Loucy (cell line): Measurements from ENCODE around the gene HIVEP2.

ENCODE experiments used
- H2AFZ ChIP-seq: fragments of 200-600 bp; sonication (generic); 2 replicates; pipeline ENCODE4 v1.6.0; 2016; ENCODE audit warnings: antibody characterized with exemption, mild to moderate bottlenecking, low read length, moderate library complexity
- H3F3A ChIP-seq: fragments of 200-600 bp; 2 replicates; pipeline ENCODE4 v1.6.0; 2016; ENCODE audit warnings: antibody characterized with exemption, low read depth, mild to moderate bottlenecking
- H3K27me3 ChIP-seq: fragments of 200-600 bp; sonication (generic); 2 replicates; pipeline ENCODE4 v1.6.1; 2014; ENCODE audit warnings: low read length, mild to moderate bottlenecking; ENCODE audit not compliant: insufficient read depth, poor library complexity, severe bottlenecking
- H3K36me3 ChIP-seq: fragments of 200-600 bp; sonication (generic); 2 replicates; pipeline ENCODE4 v1.6.1; 2016; ENCODE audit warnings: low read length; ENCODE audit not compliant: insufficient read depth
- H3K4me1 ChIP-seq: fragments of 200-600 bp; sonication (generic); 2 replicates; pipeline ENCODE4 v1.5.1; 2014; ENCODE audit warnings: low read length, mild to moderate bottlenecking; ENCODE audit not compliant: insufficient read depth, poor library complexity, severe bottlenecking
- H3K4me2 ChIP-seq: fragments of 200-600 bp; sonication (generic); 2 replicates; pipeline ENCODE4 v1.6.0; 2014; ENCODE audit warnings: antibody characterized with exemption, low read length, low read depth, mild to moderate bottlenecking; ENCODE audit not compliant: poor library complexity, severe bottlenecking
- H3K4me3 ChIP-seq: fragments of 200-600 bp; sonication (generic); 2 replicates; pipeline ENCODE4 v1.5.1; 2014; ENCODE audit warnings: low read length, mild to moderate bottlenecking, mixed read lengths; ENCODE audit not compliant: poor library complexity, severe bottlenecking
- H3K79me2 ChIP-seq: fragments of 200-600 bp; sonication (generic); 2 replicates; pipeline ENCODE4 v1.6.1; 2014; ENCODE audit warnings: low read length; ENCODE audit not compliant: insufficient read depth
- H3K9ac ChIP-seq: fragments of 200-600 bp; sonication (generic); 2 replicates; pipeline ENCODE4 v1.6.0; 2014; ENCODE audit warnings: mild to moderate bottlenecking, low read depth, low read length, moderate library complexity; ENCODE audit not compliant: poor library complexity, severe bottlenecking
- H3K9me2 ChIP-seq: fragments of 200-600 bp; sonication (generic); replicated peaks from 2 replicates; pipeline ENCODE4 v1.6.1; 2016; ENCODE audit warnings: low read depth, low read length, mixed read lengths
- H3K9me3 ChIP-seq: fragments of 200-600 bp; sonication (generic); 2 replicates; pipeline ENCODE4 v1.6.1; 2014; ENCODE audit warnings: mild to moderate bottlenecking, antibody characterized with exemption, low read length, low read depth; ENCODE audit not compliant: insufficient read depth
- H4K20me1 ChIP-seq: fragments of 200-600 bp; sonication (generic); 2 replicates; pipeline ENCODE4 v1.6.0; 2014; ENCODE audit warnings: antibody characterized with exemption, low read length, mild to moderate bottlenecking; ENCODE audit not compliant: insufficient read depth, poor library complexity, severe bottlenecking
- EZH2phosphoT487 ChIP-seq: fragments of 200-600 bp; IDR thresholded peaks from 2 replicates; pipeline ENCODE4 v1.6.1; 2018; ENCODE audit warnings: antibody characterized with exemption, mild to moderate bottlenecking, moderate library complexity, borderline replicate concordance
- TF ChIP-seq, protein P1 (sequence below): fragments of 200-600 bp; sonication (generic); conservative IDR thresholded peaks from 2 replicates; pipeline ENCODE4 v1.5.1; 2014; ENCODE audit warnings: mild to moderate bottlenecking, antibody characterized with exemption, low read length

HIVEP2 gene

DNA sequence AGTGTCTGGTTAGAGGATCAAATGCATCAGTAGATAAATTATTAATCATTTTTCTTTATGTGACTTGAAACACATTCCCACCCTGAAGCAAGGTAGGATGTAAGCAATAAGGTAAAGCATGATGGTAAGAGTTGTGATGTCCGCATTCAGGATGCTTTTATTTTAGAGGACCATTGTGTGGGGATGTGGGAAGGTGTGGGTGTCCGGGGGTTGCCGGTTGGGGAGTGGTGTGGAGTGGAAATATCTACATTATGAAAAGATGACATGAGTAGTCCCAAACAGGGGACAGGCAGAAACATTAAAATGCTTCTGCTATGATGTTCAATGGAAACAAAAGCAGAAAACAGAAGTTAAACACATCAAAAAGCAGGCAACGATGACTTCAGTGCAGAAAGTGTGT lies 215.4 kb downstream of the HIVEP2 start:
- no peaks in the 10 kb centered on the region for H3K9me2 ChIP-seq
- peak overlapping the region; percentile 31 for H3K4me3 ChIP-seq
- H3K79me2 ChIP-seq = no peaks in the 10 kb centered on the region
- no peak overlapping the region for H2AFZ ChIP-seq
- peak overlapping the region; percentile 64 for H3K4me2 ChIP-seq
- 0 out of 2 replicates have a peak, but pooled peaks cover 6% of the 10 kb centered on the region for H3F3A ChIP-seq
- no peak overlapping the region for H3K9ac ChIP-seq
- H3K9me3 ChIP-seq = no peaks in the 10 kb centered on the region
- H3K27me3 ChIP-seq = no peaks in the 10 kb centered on the region
- H3K4me1 ChIP-seq = peaks cover 28% of the 10 kb centered on the region
- no peaks in the 10 kb centered on the region for H3K36me3 ChIP-seq
- H4K20me1 ChIP-seq = no peaks in the 10 kb centered on the region
- no peak for TF ChIP-seq EZH2phosphoT487
- TF ChIP-seq, protein P1, sequence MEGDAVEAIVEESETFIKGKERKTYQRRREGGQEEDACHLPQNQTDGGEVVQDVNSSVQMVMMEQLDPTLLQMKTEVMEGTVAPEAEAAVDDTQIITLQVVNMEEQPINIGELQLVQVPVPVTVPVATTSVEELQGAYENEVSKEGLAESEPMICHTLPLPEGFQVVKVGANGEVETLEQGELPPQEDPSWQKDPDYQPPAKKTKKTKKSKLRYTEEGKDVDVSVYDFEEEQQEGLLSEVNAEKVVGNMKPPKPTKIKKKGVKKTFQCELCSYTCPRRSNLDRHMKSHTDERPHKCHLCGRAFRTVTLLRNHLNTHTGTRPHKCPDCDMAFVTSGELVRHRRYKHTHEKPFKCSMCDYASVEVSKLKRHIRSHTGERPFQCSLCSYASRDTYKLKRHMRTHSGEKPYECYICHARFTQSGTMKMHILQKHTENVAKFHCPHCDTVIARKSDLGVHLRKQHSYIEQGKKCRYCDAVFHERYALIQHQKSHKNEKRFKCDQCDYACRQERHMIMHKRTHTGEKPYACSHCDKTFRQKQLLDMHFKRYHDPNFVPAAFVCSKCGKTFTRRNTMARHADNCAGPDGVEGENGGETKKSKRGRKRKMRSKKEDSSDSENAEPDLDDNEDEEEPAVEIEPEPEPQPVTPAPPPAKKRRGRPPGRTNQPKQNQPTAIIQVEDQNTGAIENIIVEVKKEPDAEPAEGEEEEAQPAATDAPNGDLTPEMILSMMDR = no peak

DNA sequence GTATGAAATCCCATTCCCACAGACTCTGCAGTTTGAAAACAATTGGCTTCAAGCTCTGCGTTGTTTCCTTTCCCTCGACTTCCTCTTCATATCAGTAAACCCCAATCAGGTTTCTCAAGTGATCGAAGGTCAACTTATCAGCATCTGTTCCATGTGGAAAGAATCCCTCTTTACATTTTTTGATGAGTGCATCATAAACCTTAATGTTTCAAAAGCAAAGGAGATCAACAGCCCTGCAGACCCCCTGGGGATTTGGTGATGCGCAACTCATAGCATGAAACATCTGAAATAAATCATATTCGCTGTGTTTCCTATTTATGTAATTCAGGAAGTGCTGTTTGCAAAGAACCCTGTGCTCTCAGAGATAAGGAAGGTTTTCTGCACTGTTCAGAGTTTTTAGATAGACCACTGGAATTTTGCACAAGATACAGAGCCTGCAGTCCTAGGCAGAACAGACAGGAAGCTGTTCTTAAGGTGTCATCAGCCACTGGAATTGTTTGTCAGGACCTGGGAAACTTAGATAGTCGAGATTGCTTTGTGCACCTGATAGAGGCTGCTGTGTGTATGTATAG lies 216.0 kb downstream of the HIVEP2 start:
- Histone ChIP-seq H2AFZ (no peak overlapping the region), H3K4me1 (peaks cover 28% of the 10 kb centered on the region), H3K27me3 (no peaks in the 10 kb centered on the region), H4K20me1 (no peaks in the 10 kb centered on the region), H3K9ac (no peak overlapping the region), H3K79me2 (no peaks in the 10 kb centered on the region), H3K36me3 (no peaks in the 10 kb centered on the region), H3K4me3 (peak overlapping the region; percentile 44), H3K4me2 (peak overlapping the region; percentile 64), H3F3A (0 out of 2 replicates have a peak, but pooled peaks cover 6% of the 10 kb centered on the region), H3K9me2 (no peaks in the 10 kb centered on the region), H3K9me3 (no peaks in the 10 kb centered on the region)
- TF ChIP-seq, protein P1 = no peak
- TF ChIP-seq EZH2phosphoT487 = no peak

DNA sequence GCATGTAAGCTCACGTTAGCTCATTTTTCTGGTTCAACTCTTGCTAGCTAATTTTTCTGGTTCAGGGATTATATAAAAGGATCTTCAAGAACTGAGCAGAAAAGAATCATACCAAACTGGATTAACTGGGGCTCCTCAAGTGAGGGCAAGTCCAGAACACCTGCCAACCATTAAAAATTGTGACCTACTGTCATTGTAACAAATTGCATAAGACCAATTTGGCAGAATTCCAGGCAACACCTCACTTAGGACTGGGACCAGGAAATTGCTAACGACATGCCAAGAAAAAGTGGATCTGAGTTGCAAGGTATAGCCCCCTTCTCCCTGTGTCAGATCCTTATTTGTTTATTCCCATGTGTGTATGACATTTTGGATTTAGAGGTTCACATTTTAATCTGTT lies 216.6 kb downstream of the HIVEP2 start:
- peak overlapping the region; percentile 64 for H3K4me2 ChIP-seq
- H2AFZ ChIP-seq = no peak overlapping the region

More for the DNA sequence above, 216.6 kb downstream of the HIVEP2 start:
- H3F3A ChIP-seq = 0 out of 2 replicates have a peak, but pooled peaks cover 6% of the 10 kb centered on the region
- H3K4me1 ChIP-seq = peaks cover 28% of the 10 kb centered on the region
- TF ChIP-seq, protein P1 = no peak
- TF ChIP-seq EZH2phosphoT487 = no peak
- H3K9me2 ChIP-seq = no peaks in the 10 kb centered on the region
- no peak overlapping the region for H3K9ac ChIP-seq
- no peak overlapping the region for H3K4me3 ChIP-seq
- H3K9me3 ChIP-seq = no peaks in the 10 kb centered on the region
- H3K27me3 ChIP-seq = no peaks in the 10 kb centered on the region
- no peaks in the 10 kb centered on the region for H4K20me1 ChIP-seq
- H3K79me2 ChIP-seq = no peaks in the 10 kb centered on the region
- H3K36me3 ChIP-seq = no peaks in the 10 kb centered on the region
